Measurements from ENCODE around the gene ARID5B.

GRCh38 chr10:61852261-61852660 is 49.2 kb upstream of the ARID5B start:
- TF ChIP-seq, protein P1, sequence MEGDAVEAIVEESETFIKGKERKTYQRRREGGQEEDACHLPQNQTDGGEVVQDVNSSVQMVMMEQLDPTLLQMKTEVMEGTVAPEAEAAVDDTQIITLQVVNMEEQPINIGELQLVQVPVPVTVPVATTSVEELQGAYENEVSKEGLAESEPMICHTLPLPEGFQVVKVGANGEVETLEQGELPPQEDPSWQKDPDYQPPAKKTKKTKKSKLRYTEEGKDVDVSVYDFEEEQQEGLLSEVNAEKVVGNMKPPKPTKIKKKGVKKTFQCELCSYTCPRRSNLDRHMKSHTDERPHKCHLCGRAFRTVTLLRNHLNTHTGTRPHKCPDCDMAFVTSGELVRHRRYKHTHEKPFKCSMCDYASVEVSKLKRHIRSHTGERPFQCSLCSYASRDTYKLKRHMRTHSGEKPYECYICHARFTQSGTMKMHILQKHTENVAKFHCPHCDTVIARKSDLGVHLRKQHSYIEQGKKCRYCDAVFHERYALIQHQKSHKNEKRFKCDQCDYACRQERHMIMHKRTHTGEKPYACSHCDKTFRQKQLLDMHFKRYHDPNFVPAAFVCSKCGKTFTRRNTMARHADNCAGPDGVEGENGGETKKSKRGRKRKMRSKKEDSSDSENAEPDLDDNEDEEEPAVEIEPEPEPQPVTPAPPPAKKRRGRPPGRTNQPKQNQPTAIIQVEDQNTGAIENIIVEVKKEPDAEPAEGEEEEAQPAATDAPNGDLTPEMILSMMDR (conservative IDR thresholded peaks at IDR 0.05; ENCODE audit: low read depth in 2 of 2) = no peak
- TF ChIP-seq CREB1 (CRISPR knock-in tag; IDR thresholded peaks at IDR 0.05; ENCODE audit: low read depth) (no peak), POLR2AphosphoS5 (IDR thresholded peaks at IDR 0.05; ENCODE audit: low read depth) (no peak), STAT1 (IDR thresholded peaks at IDR 0.05; ENCODE audit: unreplicated experiment) (no peak), EZH2 (IDR thresholded peaks at IDR 0.05; ENCODE audit: low read depth, unreplicated experiment) (no peak)
- TF ChIP-seq, protein P2, sequence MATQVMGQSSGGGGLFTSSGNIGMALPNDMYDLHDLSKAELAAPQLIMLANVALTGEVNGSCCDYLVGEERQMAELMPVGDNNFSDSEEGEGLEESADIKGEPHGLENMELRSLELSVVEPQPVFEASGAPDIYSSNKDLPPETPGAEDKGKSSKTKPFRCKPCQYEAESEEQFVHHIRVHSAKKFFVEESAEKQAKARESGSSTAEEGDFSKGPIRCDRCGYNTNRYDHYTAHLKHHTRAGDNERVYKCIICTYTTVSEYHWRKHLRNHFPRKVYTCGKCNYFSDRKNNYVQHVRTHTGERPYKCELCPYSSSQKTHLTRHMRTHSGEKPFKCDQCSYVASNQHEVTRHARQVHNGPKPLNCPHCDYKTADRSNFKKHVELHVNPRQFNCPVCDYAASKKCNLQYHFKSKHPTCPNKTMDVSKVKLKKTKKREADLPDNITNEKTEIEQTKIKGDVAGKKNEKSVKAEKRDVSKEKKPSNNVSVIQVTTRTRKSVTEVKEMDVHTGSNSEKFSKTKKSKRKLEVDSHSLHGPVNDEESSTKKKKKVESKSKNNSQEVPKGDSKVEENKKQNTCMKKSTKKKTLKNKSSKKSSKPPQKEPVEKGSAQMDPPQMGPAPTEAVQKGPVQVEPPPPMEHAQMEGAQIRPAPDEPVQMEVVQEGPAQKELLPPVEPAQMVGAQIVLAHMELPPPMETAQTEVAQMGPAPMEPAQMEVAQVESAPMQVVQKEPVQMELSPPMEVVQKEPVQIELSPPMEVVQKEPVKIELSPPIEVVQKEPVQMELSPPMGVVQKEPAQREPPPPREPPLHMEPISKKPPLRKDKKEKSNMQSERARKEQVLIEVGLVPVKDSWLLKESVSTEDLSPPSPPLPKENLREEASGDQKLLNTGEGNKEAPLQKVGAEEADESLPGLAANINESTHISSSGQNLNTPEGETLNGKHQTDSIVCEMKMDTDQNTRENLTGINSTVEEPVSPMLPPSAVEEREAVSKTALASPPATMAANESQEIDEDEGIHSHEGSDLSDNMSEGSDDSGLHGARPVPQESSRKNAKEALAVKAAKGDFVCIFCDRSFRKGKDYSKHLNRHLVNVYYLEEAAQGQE (IDR thresholded peaks at IDR 0.05; ENCODE audit: unreplicated experiment) = no peak

Data from GM23338 (cell line).